Activated CD4-positive, alpha-beta memory T cell treated with anti-CD3 and anti-CD28 coated beads for 36 hours (primary cell): Measurements from ENCODE around the gene HMG20A. TPM values are rescaled to one million over a fixed set of nuclear protein-coding genes. Genes with fewer than 3 reads are reported as not detected.

Experiments
- CTCF ChIA-PET: fragments of 350-600 bp; sonication (Branson Sonifier 250); formaldehyde crosslinking; loops from one replicate; lab custom pipeline; 2021; ENCODE audit warnings: antibody characterized with exemption, inconsistent platforms; lab: Charles Lee
- POLR2A ChIA-PET: fragments of 350-600 bp; sonication (Branson Sonifier 250); formaldehyde crosslinking; loops from one replicate; lab custom pipeline; 2021; ENCODE audit warnings: antibody characterized with exemption; lab: Charles Lee
- DNase-seq: peaks from one replicate; pipeline ENCODE4 v3.0.0-alpha.2; 2020
- H3K27ac Mint-ChIP-seq: one replicate; pipeline ENCODE4 v1.8.0; 2021; ENCODE audit warnings: mixed read lengths
- H3K27me3 Mint-ChIP-seq: one replicate; pipeline ENCODE4 v1.8.0; 2021; ENCODE audit warnings: mixed read lengths
- H3K36me3 Mint-ChIP-seq: one replicate; pipeline ENCODE4 v1.8.0; 2021; ENCODE audit warnings: mixed read lengths
- H3K4me1 Mint-ChIP-seq: one replicate; pipeline ENCODE4 v1.8.0; 2021; ENCODE audit warnings: low read depth, mixed read lengths
- H3K4me3 Mint-ChIP-seq: one replicate; pipeline ENCODE4 v1.8.0; 2021; ENCODE audit warnings: mild to moderate bottlenecking, mixed read lengths
- H3K9me3 Mint-ChIP-seq: one replicate; pipeline ENCODE4 v1.8.0; 2021; ENCODE audit warnings: mixed read lengths
- intact Hi-C: fragments of 100-400 bp; cut with micrococcal nuclease; formaldehyde crosslinking; loops from one replicate; pipeline ENCODE4 v1.15.1; 2023
- total RNA-seq, 2 experiments: library from RNA; stranded (reverse); gene quantifications; one replicate each; pipeline ENCODE4 v1.2.3, GENCODE V29; 2021

The HMG20A gene
- total RNA-seq, 2 experiments from 2014 or later = 34.8 to 41.5 TPM

- H3K27ac Mint-ChIP-seq = no peak overlapping the region
- intact Hi-C loops = no loop called here
Observed at GRCh38 chr15:77446840-77447390, 26.2 kb downstream of the HMG20A start.

GRCh38 chr15:77454265-77454664 is 33.6 kb downstream of the HMG20A start:
- no peaks in the 10 kb centered on the region for H3K9me3 Mint-ChIP-seq
- intact Hi-C loops = no loop called here
- peaks cover 30% of the 10 kb centered on the region for H3K4me1 Mint-ChIP-seq
- no peak overlapping the region for H3K4me3 Mint-ChIP-seq
- H3K27ac Mint-ChIP-seq = no peak overlapping the region
- DNase-seq = no peak
- POLR2A ChIA-PET = no interaction called here
- no peaks in the 10 kb centered on the region for H3K27me3 Mint-ChIP-seq
- H3K36me3 Mint-ChIP-seq = peaks cover 6% of the 10 kb centered on the region
- CTCF ChIA-PET = no interaction called here

More at GRCh38 chr15:77446840-77447390, 26.2 kb downstream of the HMG20A start:
- H3K27me3 Mint-ChIP-seq = no peaks in the 10 kb centered on the region
- H3K9me3 Mint-ChIP-seq = no peaks in the 10 kb centered on the region
- peaks cover 4% of the 10 kb centered on the region for H3K36me3 Mint-ChIP-seq
- no peak for DNase-seq
- ChIA-PET POLR2A (no interaction called here), CTCF (no interaction called here)
- peaks cover 3% of the 10 kb centered on the region for H3K4me1 Mint-ChIP-seq
- H3K4me3 Mint-ChIP-seq = no peak overlapping the region

DNA sequence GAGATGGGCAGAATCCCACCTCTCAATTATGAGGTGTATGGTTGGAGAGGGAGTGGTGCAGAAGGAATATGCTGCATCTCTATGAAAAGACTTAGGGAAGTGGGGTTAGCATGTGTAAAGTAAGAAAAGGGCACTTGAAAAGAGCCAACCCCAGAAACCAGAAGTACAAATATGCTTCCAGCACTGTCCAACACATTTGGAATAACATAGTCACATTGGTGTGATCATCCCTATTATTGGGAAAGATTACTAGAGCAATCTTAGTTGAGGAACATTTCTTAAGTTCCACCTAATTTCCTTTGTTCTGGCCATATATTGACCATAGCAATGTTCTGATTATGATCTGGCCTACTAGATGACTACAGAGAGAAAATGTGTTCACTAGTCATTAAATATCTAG is 34.3 kb downstream of the HMG20A start:
- Mint-ChIP-seq H3K27me3 (no peaks in the 10 kb centered on the region), H3K4me3 (no peak overlapping the region), H3K27ac (no peak overlapping the region), H3K9me3 (no peaks in the 10 kb centered on the region), H3K4me1 (peaks cover 30% of the 10 kb centered on the region), H3K36me3 (peaks cover 9% of the 10 kb centered on the region)
- intact Hi-C loops = no loop called here
- no peak for DNase-seq
- POLR2A ChIA-PET = no interaction called here
- CTCF ChIA-PET = no interaction called here

DNA sequence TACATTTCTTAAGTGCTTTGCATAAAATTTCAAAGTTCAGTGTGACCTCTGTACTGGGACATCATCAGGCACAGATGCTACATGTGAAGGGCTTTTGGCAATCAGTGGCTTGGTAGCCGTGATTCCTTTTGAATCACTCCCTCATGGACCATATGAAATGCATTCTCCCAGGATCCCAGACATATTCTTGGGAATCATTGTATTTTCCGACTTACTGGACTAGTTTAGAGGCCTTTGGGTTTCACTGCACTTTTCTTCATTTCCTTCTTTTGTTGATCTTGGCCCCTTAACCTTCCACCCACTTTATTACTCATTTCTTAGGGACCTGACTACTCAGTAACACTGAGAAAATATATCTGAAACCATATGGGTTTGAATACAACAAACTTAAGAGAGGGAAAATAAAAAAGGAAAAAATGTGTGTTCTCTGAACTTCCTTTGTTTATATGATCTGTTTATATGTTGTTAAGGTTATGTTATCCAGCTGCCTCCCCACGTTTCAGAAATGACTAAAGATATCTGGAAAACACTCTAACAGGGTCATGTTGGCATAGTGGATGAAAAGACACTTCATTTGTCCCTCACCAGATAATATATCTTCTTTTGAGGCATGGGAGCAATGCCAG is 35.1 kb downstream of the HMG20A start:
- peaks cover 14% of the 10 kb centered on the region for H3K36me3 Mint-ChIP-seq
- H3K4me3 Mint-ChIP-seq = no peak overlapping the region
- no peaks in the 10 kb centered on the region for H3K27me3 Mint-ChIP-seq
- no peak for DNase-seq
- peaks cover 30% of the 10 kb centered on the region for H3K4me1 Mint-ChIP-seq
- intact Hi-C loops = no loop called here
- no peak overlapping the region for H3K27ac Mint-ChIP-seq
- ChIA-PET POLR2A (no interaction called here), CTCF (interaction anchor here (1.1 kb wide), 1 partner anchor 275 kb away, joined by 3 read pairs; no protein-coding TSS in a partner anchor)
- H3K9me3 Mint-ChIP-seq = no peaks in the 10 kb centered on the region

- DNase-seq = no peak
- H3K27me3 Mint-ChIP-seq = no peaks in the 10 kb centered on the region
- H3K36me3 Mint-ChIP-seq = peaks cover 14% of the 10 kb centered on the region
- CTCF ChIA-PET = interaction anchor here (1.1 kb wide), 1 partner anchor 276 kb away, joined by 3 read pairs; no protein-coding TSS in a partner anchor
- no peaks in the 10 kb centered on the region for H3K9me3 Mint-ChIP-seq
- no peak overlapping the region for H3K4me3 Mint-ChIP-seq
- H3K27ac Mint-ChIP-seq = no peak overlapping the region
- POLR2A ChIA-PET = no interaction called here
- peaks cover 30% of the 10 kb centered on the region for H3K4me1 Mint-ChIP-seq
- intact Hi-C loops = no loop called here
Observed at GRCh38 chr15:77456746-77457145, 36.1 kb downstream of the HMG20A start.

DNA sequence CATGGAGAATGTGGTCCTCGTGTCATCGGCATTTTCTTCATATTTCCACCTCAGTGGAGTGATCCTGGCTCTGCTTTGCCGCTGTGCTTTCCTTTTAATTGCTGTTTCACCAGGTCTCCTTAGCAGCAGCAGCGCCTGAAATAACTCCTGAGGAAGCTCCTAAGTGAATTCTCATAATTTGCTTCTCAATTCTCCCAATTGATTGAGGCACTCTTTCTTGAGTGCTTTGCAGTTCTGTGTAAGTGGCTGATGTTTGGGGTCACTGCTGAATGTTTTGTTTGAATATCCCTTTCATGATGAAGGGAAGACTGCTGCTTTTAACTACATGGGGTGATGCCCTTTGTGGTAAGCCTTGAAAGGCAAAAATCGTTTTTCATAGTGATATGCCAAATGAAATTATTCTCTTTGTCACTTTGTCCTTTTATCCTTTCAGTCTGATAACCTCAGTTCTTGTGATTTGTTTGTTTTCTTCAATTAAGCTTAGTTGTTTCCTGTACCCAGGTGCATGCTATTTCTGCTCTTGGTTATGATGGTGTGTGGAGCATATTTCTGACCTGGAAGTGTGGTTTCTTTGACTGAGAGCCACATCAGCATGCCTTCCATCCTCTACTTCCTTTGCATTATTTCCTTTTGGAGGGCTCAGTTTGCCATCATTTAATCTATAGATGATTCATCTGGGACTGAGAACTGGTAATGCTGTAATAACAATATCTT is 36.7 kb downstream of the HMG20A start:
- H3K4me3 Mint-ChIP-seq = no peak overlapping the region
- no peaks in the 10 kb centered on the region for H3K9me3 Mint-ChIP-seq

GRCh38 chr15:77457905-77458265 is 37.2 kb downstream of the HMG20A start:
- Mint-ChIP-seq H3K27me3 (no peaks in the 10 kb centered on the region), H3K9me3 (no peaks in the 10 kb centered on the region), H3K36me3 (peaks cover 14% of the 10 kb centered on the region), H3K4me1 (peaks cover 30% of the 10 kb centered on the region), H3K4me3 (no peak overlapping the region), H3K27ac (no peak overlapping the region)
- ChIA-PET POLR2A (interaction anchor here (0.6 kb wide), 1 partner anchor 1354 kb away, joined by 3 read pairs; no protein-coding TSS in a partner anchor), CTCF (interaction anchor here (1.0 to 1.6 kb wide), 2 partner anchors 86 to 271 kb away, joined by 4 to 5 read pairs; no protein-coding TSS in a partner anchor)
- DNase-seq = no peak
- intact Hi-C loops = no loop called here

More for the DNA sequence above, 36.7 kb downstream of the HMG20A start:
- intact Hi-C loops = no loop called here
- ChIA-PET CTCF (interaction anchor here (1.1 to 1.6 kb wide), 2 partner anchors 86 to 277 kb away, joined by 3 to 5 read pairs; no protein-coding TSS in a partner anchor), POLR2A (interaction anchor here (0.7 kb wide), 1 partner anchor 27 kb away, joined by 3 read pairs; no protein-coding TSS in a partner anchor)
- DNase-seq = no peak
- Mint-ChIP-seq H3K36me3 (peaks cover 14% of the 10 kb centered on the region), H3K27ac (no peak overlapping the region), H3K27me3 (no peaks in the 10 kb centered on the region), H3K4me1 (peaks cover 30% of the 10 kb centered on the region)

DNA sequence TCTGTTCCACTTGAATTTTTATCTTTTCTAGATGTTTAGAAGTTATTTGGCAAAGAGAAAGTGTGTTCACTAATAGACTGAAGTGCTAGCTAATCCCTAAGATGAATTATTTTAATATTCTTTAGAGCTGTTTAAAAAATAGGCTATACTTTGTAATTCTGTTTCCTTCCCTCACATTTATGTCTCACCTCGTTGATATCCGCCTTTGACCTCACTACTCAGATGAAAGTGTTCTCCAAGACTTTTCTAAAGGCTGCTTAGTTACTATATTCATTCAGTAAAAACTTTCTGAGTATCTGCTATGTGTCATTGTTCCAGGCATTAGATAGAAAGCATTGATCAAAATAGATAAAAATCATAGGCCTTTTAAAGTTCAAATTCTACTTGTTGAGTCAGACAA is 38.3 kb downstream of the HMG20A start:
- POLR2A ChIA-PET = interaction anchor here (0.7 kb wide), 1 partner anchor 1185 kb away, joined by 3 read pairs; no protein-coding TSS in a partner anchor
- Mint-ChIP-seq H3K27me3 (no peaks in the 10 kb centered on the region), H3K4me3 (no peak overlapping the region), H3K9me3 (no peaks in the 10 kb centered on the region), H3K36me3 (peaks cover 14% of the 10 kb centered on the region), H3K4me1 (peaks cover 30% of the 10 kb centered on the region), H3K27ac (no peak overlapping the region)
- intact Hi-C loops = no loop called here
- CTCF ChIA-PET = interaction anchor here (1.0 to 1.6 kb wide), 2 partner anchors 85 to 272 kb away, joined by 4 to 5 read pairs; no protein-coding TSS in a partner anchor
- no peak for DNase-seq

DNA sequence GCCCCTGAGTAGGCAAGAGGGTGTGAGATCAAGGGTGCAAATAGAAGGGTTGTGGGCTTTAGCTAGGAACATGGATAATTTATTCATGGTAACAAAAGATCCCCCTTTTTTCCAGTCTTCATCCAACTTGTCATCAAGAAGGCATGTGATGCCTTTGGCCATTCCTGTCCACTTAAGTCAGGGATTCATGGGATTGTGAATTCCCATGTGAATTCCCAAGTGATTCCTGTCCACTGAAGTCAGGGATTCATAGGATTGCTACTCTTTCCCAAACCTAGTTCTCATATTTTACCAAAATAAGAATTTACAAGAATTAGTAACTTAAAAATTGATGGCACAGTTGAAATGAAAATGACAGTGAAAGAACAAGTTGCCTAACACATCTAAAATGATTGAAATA is 40.8 kb downstream of the HMG20A start:
- Mint-ChIP-seq H3K27ac (no peak overlapping the region), H3K9me3 (no peaks in the 10 kb centered on the region), H3K27me3 (no peaks in the 10 kb centered on the region), H3K4me3 (no peak overlapping the region), H3K36me3 (peaks cover 20% of the 10 kb centered on the region), H3K4me1 (peaks cover 13% of the 10 kb centered on the region)
- ChIA-PET CTCF (no interaction called here), POLR2A (no interaction called here)
- intact Hi-C loops = no loop called here
- no peak for DNase-seq

GRCh38 chr15:77464129-77464865 is 43.6 kb downstream of the HMG20A start:
- Mint-ChIP-seq H3K4me3 (no peak overlapping the region), H3K4me1 (no peaks in the 10 kb centered on the region), H3K36me3 (peaks cover 29% of the 10 kb centered on the region), H3K27ac (no peak overlapping the region), H3K9me3 (no peaks in the 10 kb centered on the region), H3K27me3 (no peaks in the 10 kb centered on the region)
- no peak for DNase-seq
- intact Hi-C loops = no loop called here
- POLR2A ChIA-PET = no interaction called here
- CTCF ChIA-PET = no interaction called here

DNA sequence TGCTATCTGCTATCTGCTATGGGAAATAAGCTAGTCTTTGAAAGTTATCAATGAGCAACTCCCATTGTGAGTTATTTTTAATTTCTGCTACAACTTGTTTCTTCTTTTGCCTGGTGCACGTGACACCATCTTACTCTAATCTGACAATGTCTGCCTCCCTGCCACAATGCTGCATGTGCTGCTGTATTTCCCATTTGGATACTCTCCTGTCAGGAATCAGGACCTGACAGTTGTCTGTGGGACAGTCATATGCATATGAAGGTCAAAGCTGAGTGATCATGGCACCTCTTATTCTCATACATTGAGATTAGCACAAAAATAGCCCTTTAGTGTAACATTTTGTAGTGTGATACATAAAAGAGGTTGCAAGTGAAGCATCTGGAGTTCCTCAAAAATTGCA is 45.8 kb downstream of the HMG20A start:
- CTCF ChIA-PET = no interaction called here
- no peak overlapping the region for H3K27ac Mint-ChIP-seq
- H3K36me3 Mint-ChIP-seq = peaks cover 28% of the 10 kb centered on the region
- DNase-seq = no peak
- no peaks in the 10 kb centered on the region for H3K4me1 Mint-ChIP-seq
- H3K4me3 Mint-ChIP-seq = no peak overlapping the region
- POLR2A ChIA-PET = no interaction called here
- H3K27me3 Mint-ChIP-seq = no peaks in the 10 kb centered on the region
- intact Hi-C loops = no loop called here
- H3K9me3 Mint-ChIP-seq = no peaks in the 10 kb centered on the region

DNA sequence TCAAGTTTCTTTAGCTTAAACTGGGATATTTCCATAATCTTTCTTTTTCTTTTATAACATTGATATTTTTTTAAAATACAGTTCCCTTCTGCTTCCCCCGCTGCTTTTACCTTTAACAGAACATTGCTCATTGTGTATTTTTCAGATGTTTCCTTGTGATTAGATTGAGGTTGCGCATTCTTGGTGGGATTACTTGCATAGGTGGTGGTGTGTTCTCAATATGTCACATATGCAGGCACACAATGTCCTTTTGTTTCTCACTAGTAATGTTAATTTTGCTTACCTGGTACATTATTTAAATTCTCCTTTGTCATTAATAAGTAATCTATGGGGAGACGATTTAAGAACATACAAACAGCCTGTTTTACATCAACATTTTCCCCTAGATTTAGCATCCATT is 48.2 kb downstream of the HMG20A start:
- intact Hi-C loops = no loop called here
- Mint-ChIP-seq H3K27ac (no peak overlapping the region), H3K4me1 (no peaks in the 10 kb centered on the region), H3K27me3 (no peaks in the 10 kb centered on the region), H3K9me3 (no peaks in the 10 kb centered on the region), H3K4me3 (no peak overlapping the region), H3K36me3 (peaks cover 37% of the 10 kb centered on the region)
- POLR2A ChIA-PET = no interaction called here
- CTCF ChIA-PET = no interaction called here
- DNase-seq = no peak
